Glutamatergic neuron (in vitro differentiated cells): ENCODE data around the gene ADAMTS9. TPM values are rescaled to one million over a fixed set of nuclear protein-coding genes. Genes with fewer than 3 reads are reported as not detected.

Source experiments
- DNase-seq: peaks from one replicate; pipeline ENCODE4 v3.0.0; 2022
- H3K27ac Mint-ChIP-seq: one replicate; pipeline ENCODE4 v1.8.0; 2020; ENCODE audit warnings: mild to moderate bottlenecking, mixed read lengths, inconsistent platforms; ENCODE audit not compliant: unreplicated experiment
- H3K27me3 Mint-ChIP-seq: one replicate; pipeline ENCODE4 v1.8.0; 2020; ENCODE audit warnings: mild to moderate bottlenecking, moderate library complexity, mixed read lengths, inconsistent platforms; ENCODE audit not compliant: unreplicated experiment
- H3K36me3 Mint-ChIP-seq: one replicate; pipeline ENCODE4 v1.8.0; 2020; ENCODE audit warnings: mild to moderate bottlenecking, mixed read lengths, inconsistent platforms; ENCODE audit not compliant: unreplicated experiment
- H3K4me1 Mint-ChIP-seq: one replicate; pipeline ENCODE4 v1.8.0; 2020; ENCODE audit warnings: mild to moderate bottlenecking, low read depth, mixed read lengths, inconsistent platforms; ENCODE audit not compliant: unreplicated experiment
- H3K4me3 Mint-ChIP-seq: one replicate; pipeline ENCODE4 v1.8.0; 2020; ENCODE audit warnings: mild to moderate bottlenecking, mixed read lengths, inconsistent platforms; ENCODE audit not compliant: unreplicated experiment
- H3K9me3 Mint-ChIP-seq: one replicate; pipeline ENCODE4 v1.8.0; 2020; ENCODE audit warnings: mild to moderate bottlenecking, moderate library complexity, mixed read lengths, inconsistent platforms; ENCODE audit not compliant: unreplicated experiment
- CTCF ChIP-seq: fragments of 200-600 bp; sonication (generic); IDR thresholded peaks from one replicate; pipeline ENCODE4 v1.5.0; 2021; ENCODE audit not compliant: partially characterized antibody, unreplicated experiment
- total RNA-seq: library from RNA; stranded (reverse); fragmentation: NEBNext Ultra II Directional; extraction: Animal tissue kit (Norgen Biotek cat#: 25700); gene quantifications from one replicate; pipeline ENCODE4 v1.2.1, GENCODE V29; 2021; ENCODE audit not compliant: unreplicated experiment

Gene ADAMTS9
- total RNA-seq, 1 donor from 2014 or later, result 2.3 TPM

- H3K9me3 Mint-ChIP-seq, result no peaks in the 10 kb centered on the region
- DNase-seq, result no peak
- H3K27ac Mint-ChIP-seq, result no peak overlapping the region
- H3K4me3 Mint-ChIP-seq, result no peak overlapping the region
- TF ChIP-seq CTCF, result no peak
- no peaks in the 10 kb centered on the region for H3K36me3 Mint-ChIP-seq
- peaks cover 2% of the 10 kb centered on the region for H3K4me1 Mint-ChIP-seq
- peaks cover 3% of the 10 kb centered on the region for H3K27me3 Mint-ChIP-seq
Measured at GRCh38 chr3:64668582-64669510, 19.0 kb downstream of the ADAMTS9 start.

DNA sequence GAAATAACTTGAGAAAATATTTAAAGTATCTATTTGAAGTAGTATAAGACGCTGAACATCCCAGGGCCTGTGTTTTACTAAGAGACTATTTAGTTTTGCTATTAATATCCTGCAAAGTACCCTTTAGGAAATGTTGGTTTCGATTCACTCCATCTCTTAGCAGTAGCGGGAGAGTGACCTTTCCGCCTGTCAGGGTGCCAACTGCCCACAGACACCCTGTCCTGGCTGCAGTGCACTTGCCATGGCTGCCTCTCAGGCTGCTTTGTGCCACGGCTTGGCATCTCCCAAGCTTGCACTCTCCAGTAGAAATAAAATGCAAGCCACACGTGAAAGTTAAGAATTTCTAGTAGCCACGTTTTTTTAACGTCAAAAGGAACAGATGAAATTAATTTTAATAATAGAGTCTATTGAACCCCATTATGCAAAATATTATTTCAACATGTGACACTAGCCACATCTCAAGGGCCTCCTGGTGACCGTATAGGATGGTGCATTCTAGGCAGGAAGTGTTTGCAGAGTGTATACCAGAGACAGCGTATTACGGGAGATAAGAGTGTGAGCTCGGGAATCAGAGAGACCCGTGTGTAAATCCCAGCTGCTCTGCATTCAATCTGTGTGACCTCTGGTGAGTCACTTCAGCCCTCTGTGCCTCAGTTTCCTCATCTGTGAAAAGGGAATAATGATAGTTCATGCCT is 19.8 kb downstream of the ADAMTS9 start:
- Mint-ChIP-seq H3K4me3 (no peak overlapping the region), H3K27ac (no peak overlapping the region), H3K4me1 (no peaks in the 10 kb centered on the region), H3K27me3 (peaks cover 3% of the 10 kb centered on the region), H3K9me3 (no peaks in the 10 kb centered on the region), H3K36me3 (no peaks in the 10 kb centered on the region)
- DNase-seq, result no peak
- no peak for TF ChIP-seq CTCF

GRCh38 chr3:64667138-64667537 is 20.7 kb downstream of the ADAMTS9 start:
- Mint-ChIP-seq H3K27me3 (peaks cover 3% of the 10 kb centered on the region), H3K36me3 (no peaks in the 10 kb centered on the region), H3K9me3 (no peaks in the 10 kb centered on the region), H3K4me1 (no peaks in the 10 kb centered on the region), H3K27ac (no peak overlapping the region), H3K4me3 (no peak overlapping the region)
- no peak for DNase-seq
- no peak for TF ChIP-seq CTCF

- H3K9me3 Mint-ChIP-seq, result no peaks in the 10 kb centered on the region
- H3K27ac Mint-ChIP-seq, result no peak overlapping the region
- no peak overlapping the region for H3K4me3 Mint-ChIP-seq
- H3K4me1 Mint-ChIP-seq, result no peaks in the 10 kb centered on the region
- peaks cover 3% of the 10 kb centered on the region for H3K27me3 Mint-ChIP-seq
- DNase-seq, result no peak
- TF ChIP-seq CTCF, result no peak
- no peaks in the 10 kb centered on the region for H3K36me3 Mint-ChIP-seq
Measured at GRCh38 chr3:64666171-64666588, 21.6 kb downstream of the ADAMTS9 start.

DNA sequence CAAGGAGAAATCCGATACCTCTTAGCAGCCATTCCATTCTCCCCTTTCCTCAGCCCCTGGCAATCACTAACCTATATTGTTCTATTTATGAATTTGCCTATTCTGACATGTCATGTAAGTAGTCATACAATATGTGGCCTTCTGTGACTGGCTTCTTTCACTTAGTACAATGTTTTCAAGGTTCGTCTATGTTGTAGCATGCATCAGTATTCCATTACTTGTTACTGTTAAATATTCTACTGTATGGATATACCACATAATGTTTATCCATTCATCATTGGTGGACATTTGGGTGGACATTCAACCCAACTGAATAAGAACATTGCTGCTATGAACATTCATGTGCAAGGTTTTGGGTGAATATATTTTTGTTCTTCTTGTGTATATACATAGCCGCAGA is 23.4 kb downstream of the ADAMTS9 start:
- H3K4me1 Mint-ChIP-seq, result no peaks in the 10 kb centered on the region
- no peak for DNase-seq
- H3K4me3 Mint-ChIP-seq, result no peak overlapping the region
- TF ChIP-seq CTCF, result no peak
- no peak overlapping the region for H3K27ac Mint-ChIP-seq
- no peaks in the 10 kb centered on the region for H3K9me3 Mint-ChIP-seq
- H3K36me3 Mint-ChIP-seq, result no peaks in the 10 kb centered on the region
- peaks cover 3% of the 10 kb centered on the region for H3K27me3 Mint-ChIP-seq
